Lung (tissue), 12 donors: ENCODE data around the gene KCNQ1OT1. TPM values are rescaled to one million over a fixed set of nuclear protein-coding genes. Genes with fewer than 3 reads are reported as not detected.

Experiments used
- ATAC-seq: fragments of 200-7000 bp; cut with Tn5 transposase; one replicate; pipeline ENCODE4 v1.9.1; 2020; ENCODE audit warnings: moderate number of reproducible peaks; ENCODE audit not compliant: insufficient read depth, low FRiP score
- DNase-seq, 3 donors: peaks; one replicate each; pipeline ENCODE4 v3.0.0-alpha.2; 2013 to 2017
- H3K27ac ChIP-seq, 2 donors: one replicate each; pipeline ENCODE4 v1.5.1; 2013; ENCODE audit warnings: mild to moderate bottlenecking in 2 of 2, moderate library complexity in 2 of 2, control low read depth in 1 of 2, inconsistent platforms in 1 of 2, low read depth in 1 of 2, low read length in 1 of 2
- H3K27me3 ChIP-seq, 3 donors: one replicate each; pipeline ENCODE4 v1.5.1; 2013; ENCODE audit warnings: low read length in 2 of 3; ENCODE audit not compliant: control insufficient read depth in 3 of 3, insufficient read depth in 3 of 3
- H3K36me3 ChIP-seq, 4 donors: one replicate each; pipeline ENCODE4 v1.5.1; 2013; ENCODE audit warnings: low read length in 4 of 4, mild to moderate bottlenecking in 1 of 4, moderate library complexity in 1 of 4; ENCODE audit not compliant: control insufficient read depth in 4 of 4, insufficient read depth in 4 of 4
- H3K4me1 ChIP-seq, 5 donors: one replicate each; pipeline ENCODE4 v1.5.1; 2013; ENCODE audit warnings: low read length in 5 of 5, mild to moderate bottlenecking in 2 of 5, moderate library complexity in 1 of 5; ENCODE audit not compliant: control insufficient read depth in 5 of 5, insufficient read depth in 5 of 5
- H3K4me3 ChIP-seq: one replicate; pipeline ENCODE4 v1.5.1; 2013; ENCODE audit warnings: mild to moderate bottlenecking, control low read depth, moderate library complexity
- H3K9ac ChIP-seq, 2 donors: one replicate each; pipeline ENCODE4 v1.5.1; 2013; ENCODE audit warnings: low read length in 2 of 2, control low read depth in 1 of 2; ENCODE audit not compliant: insufficient read depth in 1 of 2
- H3K9me3 ChIP-seq, 4 donors: one replicate each; pipeline ENCODE4 v1.5.1; 2013; ENCODE audit warnings: low read length in 3 of 4, mild to moderate bottlenecking in 1 of 4, moderate library complexity in 1 of 4; ENCODE audit not compliant: control insufficient read depth in 4 of 4, insufficient read depth in 3 of 4
- CTCF ChIP-seq: IDR thresholded peaks from 2 replicates; pipeline ENCODE4 v1.5.1; 2012; ENCODE audit warnings: mild to moderate bottlenecking; ENCODE audit errors: control extremely low read depth, extremely low read depth
- WGBS, 2 donors: extraction: QIAGEN DNeasy Blood & Tissue Kit; methylation state at CpG; one replicate each; pipeline ENCODE4 v1.1.7; 2013; 5-methylcytosine and 5-hydroxymethylcytosine counted together
- polyA plus RNA-seq, 2 donors: library from polyadenylated mRNA; stranded (reverse); fragments of 200-250 nt; gene quantifications; one replicate each; pipeline ENCODE4 v1.2.1, GENCODE V29; 2013
- total RNA-seq, 2 donors: library from RNA; depleted of rRNA in 1 of 2; stranded (reverse); fragments of >200 nt in 1 of 2; gene quantifications; one replicate each; pipeline ENCODE4 v1.2.1, GENCODE V29; 2014 to 2021
- donor health status: control.
- donor health status: control.
- donor health status: Bipolar disorder and iron deficiency.
- donor health status: healthy.
- donor health status: DM: yes; HTN: yes; CAD: no.

The KCNQ1OT1 gene
- total and polyA plus RNA-seq, 4 donors: 0.02 to 14.5 (median 1.7) TPM

GRCh38 chr11:2735053-2735589, 35.3 kb upstream of the KCNQ1OT1 start:
- Histone ChIP-seq H3K4me3 (no peak overlapping the region), H3K9ac (no peak overlapping the region), H3K27ac (no peak overlapping the region), H3K27me3 (no peaks in the 10 kb centered on the region), H3K4me1 (peaks cover 0 to 26% (median 0%) of the 10 kb centered on the region in 5 donors), H3K36me3 (no peaks in the 10 kb centered on the region), H3K9me3 (no peaks in the 10 kb centered on the region)
- ATAC-seq (no peak), DNase-seq (no peak)
- WGBS, 2 donors: 97 to 99% methylated on average over 12 of the region's 12 CpGs
- no peak for TF ChIP-seq CTCF

GRCh38 chr11:2734181-2735052, 34.6 kb upstream of the KCNQ1OT1 start:
- no peak for ATAC-seq
- Histone ChIP-seq H3K4me1 (peaks cover 0 to 30% (median 0%) of the 10 kb centered on the region in 5 donors), H3K36me3 (no peaks in the 10 kb centered on the region), H3K9me3 (no peaks in the 10 kb centered on the region), H3K27me3 (no peaks in the 10 kb centered on the region), H3K9ac (no peak overlapping the region), H3K4me3 (no peak overlapping the region), H3K27ac (no peak overlapping the region)
- TF ChIP-seq CTCF: no peak
- WGBS, 2 donors: 92 to 93% methylated on average over 28 to 32 of the region's 32 CpGs
- no peak for DNase-seq

GRCh38 chr11:2732940-2733628, 33.3 kb upstream of the KCNQ1OT1 start:
- 89 to 93% methylated on average over 12 of the region's 12 CpGs for WGBS, 2 donors
- no peaks in the 10 kb centered on the region for H3K9me3 ChIP-seq
- TF ChIP-seq CTCF: no peak
- H3K4me3 ChIP-seq: no peak overlapping the region
- no peak for ATAC-seq
- no peak overlapping the region for H3K9ac ChIP-seq
- no peaks in the 10 kb centered on the region for H3K27me3 ChIP-seq
- H3K27ac ChIP-seq: no peak overlapping the region
- no peak for DNase-seq
- H3K4me1 ChIP-seq: peaks cover 0 to 39% (median 0%) of the 10 kb centered on the region in 5 donors
- H3K36me3 ChIP-seq: no peaks in the 10 kb centered on the region
